ENCODE results near the gene SCLY.

- TF ChIP-seq CTCF (IDR thresholded peaks at IDR 0.05) = no peak
- no peak for TF ChIP-seq POLR2A (IDR thresholded peaks at IDR 0.05)
Observed at GRCh38 chr2:238103465-238104225, 42.8 kb downstream of the SCLY start.
